Left renal pelvis (tissue), 4 donors: Measurements from ENCODE around the gene CLDN19. TPM values are rescaled to one million over a fixed set of nuclear protein-coding genes. Genes with fewer than 3 reads are reported as not detected.

Experiments used
- DNase-seq, 4 donors: peaks; one replicate each; pipeline ENCODE4 v3.0.0-alpha.2; 2013; ENCODE audit warnings: low read depth in 4 of 4, low spot score in 3 of 4
- polyA plus RNA-seq, 4 donors: library from polyadenylated mRNA; unstranded; fragments of 120-200 nt; gene quantifications; one replicate each; pipeline ENCODE4 v1.2.1, GENCODE V29; 2013; ENCODE audit not compliant: insufficient read length in 4 of 4

Gene CLDN19, protein sequence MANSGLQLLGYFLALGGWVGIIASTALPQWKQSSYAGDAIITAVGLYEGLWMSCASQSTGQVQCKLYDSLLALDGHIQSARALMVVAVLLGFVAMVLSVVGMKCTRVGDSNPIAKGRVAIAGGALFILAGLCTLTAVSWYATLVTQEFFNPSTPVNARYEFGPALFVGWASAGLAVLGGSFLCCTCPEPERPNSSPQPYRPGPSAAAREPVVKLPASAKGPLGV
- polyA plus RNA-seq: 100 to 1,000 TPM in 1 of 4 donors, 10 to 100 TPM in 2, 1 to 10 TPM in 1; 2.1 to 103 (median 79.2) TPM

DNA sequence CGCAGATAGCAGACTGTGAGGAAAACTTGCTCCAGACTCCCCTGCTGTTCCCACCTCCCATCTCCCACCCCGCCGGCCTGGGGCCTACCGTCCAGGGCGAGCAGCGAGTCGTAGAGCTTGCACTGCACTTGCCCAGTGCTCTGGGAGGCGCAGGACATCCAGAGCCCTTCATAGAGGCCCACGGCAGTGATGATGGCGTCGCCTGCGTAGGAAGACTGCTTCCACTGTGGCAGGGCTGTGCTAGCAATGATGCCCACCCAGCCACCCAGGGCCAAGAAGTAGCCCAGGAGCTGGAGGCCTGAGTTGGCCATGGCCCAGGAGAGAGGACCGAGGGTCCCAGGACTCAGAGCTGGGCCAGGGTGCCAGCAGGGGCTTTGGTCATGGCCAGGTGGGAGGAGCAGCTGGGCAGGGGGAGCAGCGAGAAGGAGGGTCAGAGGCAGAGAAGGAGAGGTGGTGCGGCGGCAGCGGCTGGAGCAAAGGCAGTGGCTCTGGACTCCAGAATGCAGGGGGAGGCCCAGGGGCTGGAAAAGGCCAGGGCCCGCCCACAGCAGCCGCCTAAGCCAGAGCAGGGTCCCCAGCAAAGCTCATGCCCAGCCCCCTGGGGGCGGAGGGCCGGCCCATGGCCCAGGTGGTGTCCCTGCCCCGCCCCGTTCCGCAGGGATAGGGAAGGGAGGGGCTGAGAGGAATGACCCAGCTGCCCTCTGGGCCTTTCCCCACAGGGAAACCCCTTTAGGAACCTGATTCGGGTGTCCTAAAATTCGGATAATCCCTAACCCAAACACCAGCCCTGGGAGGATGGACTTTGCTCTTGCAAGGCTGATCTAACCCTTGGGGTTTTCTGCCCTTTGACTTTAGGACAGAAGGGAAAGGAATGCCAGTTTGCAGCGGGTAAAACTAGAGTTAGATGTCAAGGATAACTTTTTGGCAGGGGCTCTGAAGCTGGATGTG, at the start of gene CLDN19:
CLDN19 (minus strand) TSS at position 484 of the 948 bp plus-strand sequence; CDS start at position 311, 173 bp downstream.
- DNase-seq: peak in 2 of 4 donors; percentile 48 to 59

DNA sequence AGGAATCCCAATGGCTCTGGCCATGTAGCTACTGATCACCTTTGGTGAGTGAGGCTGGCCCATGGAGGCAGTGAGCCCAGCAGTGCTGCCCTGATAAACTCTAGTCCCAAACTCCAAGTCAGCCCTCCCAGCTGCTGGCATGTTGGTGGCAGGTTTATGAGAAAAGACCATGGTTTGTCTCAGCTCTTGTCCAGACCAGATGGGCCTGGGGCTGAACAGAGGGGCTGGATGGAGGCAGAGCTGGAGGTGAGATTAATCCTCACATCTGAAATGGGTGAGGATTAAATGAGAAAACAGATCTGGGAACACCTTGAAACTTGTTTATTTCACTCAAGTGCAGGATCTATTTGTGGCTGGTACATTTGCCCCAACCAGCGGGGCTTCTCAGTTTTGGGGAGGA, 48.0 kb upstream of the CLDN19 start:
- no peak for DNase-seq

DNA sequence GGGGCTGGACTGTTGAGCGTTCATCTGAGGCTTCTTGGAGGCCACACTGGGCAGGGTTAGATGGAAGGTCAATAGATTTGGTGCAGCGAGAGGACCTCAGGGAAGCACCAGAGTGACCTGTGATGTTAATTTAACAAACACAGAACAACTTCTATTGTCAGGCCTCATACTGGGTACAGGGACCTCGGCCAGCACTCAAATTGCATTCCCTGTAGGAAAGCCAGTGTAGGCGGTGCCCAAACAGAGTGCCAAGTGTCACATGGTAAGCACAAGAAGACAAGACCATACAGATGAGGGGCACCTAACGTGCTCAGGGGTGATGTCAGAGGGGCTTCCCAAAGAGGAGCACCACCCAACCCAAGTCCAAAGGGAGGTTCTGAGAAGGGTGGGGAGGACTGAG, 46.1 kb upstream of the CLDN19 start:
- no peak for DNase-seq

DNA sequence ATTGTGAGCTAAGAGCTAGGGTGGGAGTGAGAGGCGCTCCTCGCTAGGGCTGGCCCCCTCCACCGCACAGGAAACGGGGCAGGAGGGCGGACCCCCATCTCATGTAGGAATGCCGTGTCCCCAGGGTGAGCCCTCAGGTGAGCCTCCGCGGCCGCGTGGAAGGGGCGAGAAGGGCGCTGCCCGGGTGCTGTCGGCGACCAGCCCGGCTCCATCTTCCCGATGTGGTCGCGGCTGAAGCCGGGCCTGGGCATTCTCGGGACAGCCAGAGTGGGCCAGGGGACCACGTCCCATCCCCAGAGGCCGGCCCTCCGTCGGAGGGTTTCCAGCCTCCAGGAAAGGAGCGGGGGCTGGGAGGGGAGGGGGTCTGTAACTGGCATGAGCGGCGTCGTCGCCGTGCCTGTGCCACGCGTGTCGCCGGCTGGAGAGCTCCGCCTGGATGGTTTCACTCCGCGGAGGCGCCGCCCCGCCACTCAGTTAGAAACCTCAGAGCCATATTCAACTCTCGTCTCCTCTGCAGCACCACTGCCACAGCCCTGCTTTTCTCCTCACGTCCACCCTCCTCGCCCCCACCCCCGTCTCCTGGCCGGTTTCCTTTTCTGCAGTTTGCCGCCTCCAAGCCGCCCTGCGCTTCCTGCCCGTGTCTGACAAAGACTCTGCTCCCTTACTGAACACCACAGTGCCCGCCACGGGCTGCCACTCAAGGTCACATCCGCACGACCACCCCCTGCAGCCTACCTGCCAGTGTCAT, 45.1 kb upstream of the CLDN19 start, which contains the start of gene TMEM269:
TMEM269 (plus strand) TSS at position 46 of the 748 bp plus-strand sequence. CDS start 4,903 bp downstream, outside the sequence.
- DNase-seq: no peak

DNA sequence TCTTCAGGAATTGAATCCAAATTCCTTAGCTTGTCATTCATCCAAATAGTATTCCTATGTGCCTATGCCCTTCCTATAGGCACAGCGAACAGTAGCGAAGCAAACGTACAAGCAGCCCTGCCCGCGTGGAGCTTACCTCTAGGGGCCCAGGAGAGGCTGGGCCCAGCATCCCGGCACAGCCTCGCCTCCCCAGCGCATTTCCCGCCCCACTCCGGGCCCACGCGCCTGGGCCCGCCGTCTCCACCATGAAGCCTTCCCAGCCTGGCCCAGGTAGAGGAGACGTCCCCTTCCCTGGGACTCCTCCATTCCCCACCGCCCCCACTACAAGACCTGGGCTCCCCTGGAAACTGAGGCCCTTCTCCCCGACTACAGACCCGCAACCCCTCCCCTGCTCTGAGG, 44.5 kb upstream of the CLDN19 start:
- DNase-seq: no peak

DNA sequence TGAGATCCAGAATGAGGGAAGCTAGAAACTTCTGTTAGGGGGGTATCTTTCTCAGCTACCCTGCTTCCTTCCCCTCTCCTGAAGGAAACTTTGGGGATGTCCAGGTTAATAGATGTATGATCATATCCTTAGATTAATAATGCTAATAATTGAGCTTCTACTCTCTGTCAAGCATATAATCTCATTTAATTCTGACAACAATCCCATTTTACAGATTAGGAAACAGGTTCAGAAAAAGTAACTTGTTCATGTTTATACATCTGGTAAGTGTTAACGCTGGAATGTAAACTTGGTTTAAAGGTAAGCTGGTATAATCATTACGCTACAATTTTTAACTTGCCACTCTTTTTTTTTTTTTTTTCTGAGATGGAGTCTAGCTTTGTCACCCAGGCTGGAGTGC, 43.1 kb upstream of the CLDN19 start:
- no peak for DNase-seq

DNA sequence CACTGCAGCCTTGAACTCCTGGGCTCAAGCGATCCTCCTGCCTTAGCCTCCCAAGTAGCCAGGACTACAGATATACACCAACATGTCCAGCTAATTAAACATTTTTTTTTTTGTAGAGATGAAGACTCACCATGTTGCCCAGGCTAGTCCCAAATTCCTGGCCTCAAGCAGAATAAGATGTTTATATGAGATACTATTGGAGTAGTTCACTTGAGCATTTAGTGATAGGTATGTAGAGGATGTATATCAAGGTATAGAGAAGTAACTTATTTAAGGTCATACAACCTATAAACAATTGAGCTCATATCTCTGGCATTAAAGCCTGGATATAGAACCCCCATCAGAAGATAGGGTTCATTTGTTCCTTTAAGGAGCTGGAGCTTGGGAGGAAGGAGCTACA, 40.1 kb upstream of the CLDN19 start:
- DNase-seq: no peak

DNA sequence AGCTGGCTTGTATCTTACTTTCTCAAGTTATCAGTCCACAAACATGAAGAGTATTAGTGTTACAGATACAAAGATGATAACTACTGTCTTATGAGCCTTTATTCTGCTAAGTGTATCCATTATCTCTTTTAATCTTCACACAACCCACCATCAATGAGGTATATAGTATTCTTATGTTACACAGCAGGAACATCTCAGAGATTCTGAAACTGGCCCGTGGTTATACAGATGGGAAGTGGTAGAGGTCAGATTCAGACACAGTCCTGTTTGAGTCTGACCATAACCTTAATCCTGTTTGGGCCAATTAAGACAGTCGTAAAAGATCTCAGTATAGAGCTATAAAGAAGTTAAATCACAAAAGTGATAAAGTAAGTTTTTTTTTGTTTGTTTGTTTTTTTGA, 39.7 kb upstream of the CLDN19 start:
- DNase-seq: no peak

DNA sequence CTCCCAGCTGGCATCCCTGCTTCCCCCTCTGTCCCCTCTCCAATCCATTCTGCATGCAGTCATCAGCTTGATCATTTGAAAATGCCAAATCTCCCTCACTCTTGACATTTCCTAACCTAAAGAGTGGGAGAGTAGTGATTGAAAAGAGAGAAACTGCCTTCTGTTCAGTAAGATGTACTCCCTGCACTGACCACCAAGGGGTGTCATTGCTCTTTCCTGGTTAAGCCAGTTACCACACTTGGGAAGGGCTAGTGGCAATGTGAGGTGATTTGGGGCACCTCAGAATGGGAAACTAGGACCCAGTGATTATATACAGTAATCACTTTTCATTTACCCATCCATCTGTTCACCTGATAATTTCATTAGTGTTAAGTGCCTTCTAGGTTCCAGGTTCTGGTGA, 37.8 kb upstream of the CLDN19 start:
- no peak for DNase-seq

DNA sequence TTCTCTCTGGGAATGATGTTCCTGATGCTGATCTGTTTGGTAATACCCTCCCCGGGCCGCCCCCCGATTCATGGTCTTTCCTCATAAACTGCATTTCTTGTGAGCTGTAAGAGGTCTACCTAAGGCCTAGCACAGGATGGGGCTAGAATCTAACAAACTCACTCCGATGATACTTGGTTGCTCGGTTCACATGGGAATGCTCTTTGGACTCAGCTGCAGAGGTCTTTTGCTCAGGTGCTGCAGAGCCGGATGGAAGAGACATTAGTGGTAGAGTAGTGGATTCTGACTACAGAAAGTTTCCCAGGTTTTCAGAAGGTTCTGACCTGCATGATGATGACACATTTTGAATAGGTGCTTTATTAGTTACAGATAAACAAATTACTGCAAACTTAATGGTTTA, 36.5 kb upstream of the CLDN19 start:
- no peak for DNase-seq

DNA sequence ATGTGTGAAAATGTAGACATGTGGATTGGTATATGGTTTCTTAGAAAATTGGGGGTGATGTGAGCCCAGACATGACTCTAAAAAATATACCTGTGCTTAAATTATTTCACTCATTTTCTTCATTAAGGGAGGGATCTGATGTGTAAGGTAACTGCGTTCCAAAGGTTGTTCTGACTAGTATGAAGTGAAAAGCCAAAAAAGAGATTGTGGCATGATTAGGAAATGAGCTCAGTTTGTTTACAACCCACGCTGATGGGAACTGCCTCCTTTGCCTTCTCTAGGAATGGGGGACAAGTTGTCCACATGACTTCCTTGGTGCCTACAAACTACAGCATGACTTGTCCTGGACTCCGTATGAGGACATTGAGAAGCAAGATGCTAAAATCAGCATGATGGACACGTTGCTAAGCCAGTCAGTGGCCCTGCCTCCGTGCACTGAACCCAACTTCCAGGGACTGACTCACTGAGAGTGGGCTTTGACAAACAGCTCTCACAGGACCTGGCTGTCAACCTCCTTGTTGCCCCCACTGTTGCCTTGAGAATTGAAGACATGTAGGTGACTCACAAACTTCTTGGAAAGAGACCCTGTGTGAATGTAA, 35.0 kb upstream of the CLDN19 start:
- no peak for DNase-seq

DNA sequence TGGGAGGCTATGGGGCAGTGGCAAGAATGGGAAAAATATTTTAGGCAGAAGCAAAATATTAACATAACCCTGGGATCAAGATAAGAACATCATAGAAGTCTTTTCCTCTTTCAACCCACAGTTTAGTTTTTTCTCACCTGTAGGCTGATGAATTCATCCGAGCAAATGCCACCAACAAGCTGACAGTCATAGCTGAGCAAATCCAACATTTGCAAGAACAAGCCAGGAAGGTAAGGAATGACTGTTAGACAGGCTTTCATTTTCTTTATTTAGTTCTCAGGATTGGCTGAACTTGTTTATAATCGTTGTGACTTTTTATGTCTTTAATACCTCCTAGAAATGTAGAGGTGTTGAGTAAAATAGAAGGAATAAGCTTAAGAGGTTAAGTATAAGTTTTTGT, 33.4 kb upstream of the CLDN19 start:
- no peak for DNase-seq

DNA sequence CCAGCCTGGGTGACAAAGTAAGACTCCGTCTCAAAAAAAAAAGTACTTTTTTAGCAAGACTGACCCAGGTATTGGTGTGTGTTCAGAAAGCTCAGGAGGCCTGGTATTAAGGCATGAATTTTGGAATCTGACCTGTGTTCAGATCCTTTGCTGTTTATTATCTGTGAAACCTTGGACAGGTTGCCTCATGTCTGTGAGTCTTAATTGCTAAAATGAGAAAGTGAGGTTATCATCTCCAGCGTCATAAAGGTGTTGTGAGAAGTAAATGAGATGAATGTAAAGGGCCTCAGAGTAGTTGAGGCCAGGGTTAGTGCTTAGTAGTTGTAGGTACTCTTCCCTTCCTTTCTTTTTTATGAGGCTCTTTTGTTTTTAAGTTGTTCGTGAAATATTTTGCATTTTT, 29.8 kb upstream of the CLDN19 start:
- no peak for DNase-seq

DNA sequence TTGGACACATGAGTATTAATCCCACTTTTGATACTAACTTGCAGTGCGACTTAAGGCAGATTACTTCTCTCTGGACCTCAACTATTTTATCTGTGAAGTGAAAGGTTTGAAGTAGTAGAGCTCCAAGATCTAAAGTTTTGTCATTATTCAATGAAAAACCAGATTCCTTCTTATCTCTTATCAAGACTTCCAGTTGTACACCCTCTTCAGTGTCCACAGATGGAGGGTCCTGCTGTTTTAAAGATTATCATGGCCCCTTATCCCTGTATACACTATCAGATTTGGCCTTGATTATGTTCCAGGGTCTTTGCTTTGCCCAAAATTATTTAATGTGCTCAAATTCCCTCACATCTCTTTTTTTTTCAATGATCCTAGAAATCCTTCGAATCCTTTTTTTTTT, 28.1 kb upstream of the CLDN19 start:
- DNase-seq: no peak

DNA sequence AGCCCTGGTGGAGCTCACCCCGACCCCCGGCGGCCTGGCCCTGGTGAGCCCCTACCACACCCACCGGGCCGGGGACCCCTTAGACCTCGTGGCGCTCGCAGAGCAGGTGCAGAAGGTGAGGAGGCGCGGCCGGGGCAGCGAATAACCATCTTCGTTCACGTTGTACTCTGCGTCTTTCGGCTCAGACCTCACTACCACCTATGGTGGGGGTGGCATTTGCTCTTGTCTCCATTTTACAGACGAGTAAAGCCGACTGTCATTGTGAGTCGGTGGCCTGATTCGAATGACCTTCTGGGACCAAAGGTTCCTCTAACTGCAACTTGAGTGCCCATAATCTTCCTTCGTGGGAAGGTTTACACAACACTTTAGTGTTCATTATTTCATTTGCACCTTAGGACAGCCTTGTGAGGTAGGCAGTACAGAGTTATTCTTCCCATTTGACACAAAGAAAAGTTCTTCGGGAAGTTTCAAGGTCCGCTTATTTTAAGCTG, 27.5 kb upstream of the CLDN19 start:
- DNase-seq: no peak

DNA sequence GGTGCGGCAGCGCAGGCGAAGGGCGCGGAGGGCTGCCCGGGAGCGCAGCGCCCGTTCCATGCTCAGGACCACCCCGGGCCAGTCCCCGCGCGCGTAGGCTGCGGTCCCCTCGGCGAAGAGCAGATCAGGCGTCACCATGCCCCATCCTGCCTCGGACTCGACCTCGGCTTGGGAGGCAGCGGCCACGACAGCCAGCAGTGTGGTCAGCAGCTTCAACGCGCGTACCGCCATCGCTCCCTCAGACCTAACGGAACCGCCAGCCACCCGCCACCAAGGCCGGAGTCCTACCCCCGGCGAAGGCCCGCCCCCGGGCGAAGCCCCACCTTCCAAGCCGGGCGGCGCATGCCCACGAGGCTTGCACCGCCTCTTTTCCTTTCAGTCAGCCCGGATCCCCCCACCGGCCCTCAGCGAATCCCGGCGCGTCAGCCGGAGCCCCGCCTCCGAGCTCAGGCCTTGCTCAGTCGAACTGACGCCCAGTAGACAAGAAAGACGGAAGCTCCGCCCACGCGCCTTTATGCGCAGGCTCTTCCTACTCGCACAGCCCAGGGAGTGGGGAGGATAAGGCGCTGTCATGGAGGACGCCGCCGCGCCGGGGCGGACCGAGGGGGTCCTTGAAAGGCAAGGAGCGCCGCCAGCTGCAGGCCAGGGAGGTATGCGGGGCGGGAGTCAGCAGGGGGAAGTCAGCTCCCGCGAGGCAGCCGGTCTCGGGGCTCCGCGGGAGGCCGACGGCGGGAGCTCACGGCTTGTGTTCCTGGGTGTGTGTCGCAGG, 26.9 kb upstream of the CLDN19 start, which contains the start of the genes C1orf50 and P3H1:
C1orf50 (plus strand) TSS at position 509 of the 769 bp plus-strand sequence; CDS start at position 572, 63 bp downstream.
P3H1 (minus strand) TSS at position 288 of the 769 bp plus-strand sequence; CDS start at position 231, 57 bp downstream.
- peak; percentile 98 to 99 (median 98) for DNase-seq

DNA sequence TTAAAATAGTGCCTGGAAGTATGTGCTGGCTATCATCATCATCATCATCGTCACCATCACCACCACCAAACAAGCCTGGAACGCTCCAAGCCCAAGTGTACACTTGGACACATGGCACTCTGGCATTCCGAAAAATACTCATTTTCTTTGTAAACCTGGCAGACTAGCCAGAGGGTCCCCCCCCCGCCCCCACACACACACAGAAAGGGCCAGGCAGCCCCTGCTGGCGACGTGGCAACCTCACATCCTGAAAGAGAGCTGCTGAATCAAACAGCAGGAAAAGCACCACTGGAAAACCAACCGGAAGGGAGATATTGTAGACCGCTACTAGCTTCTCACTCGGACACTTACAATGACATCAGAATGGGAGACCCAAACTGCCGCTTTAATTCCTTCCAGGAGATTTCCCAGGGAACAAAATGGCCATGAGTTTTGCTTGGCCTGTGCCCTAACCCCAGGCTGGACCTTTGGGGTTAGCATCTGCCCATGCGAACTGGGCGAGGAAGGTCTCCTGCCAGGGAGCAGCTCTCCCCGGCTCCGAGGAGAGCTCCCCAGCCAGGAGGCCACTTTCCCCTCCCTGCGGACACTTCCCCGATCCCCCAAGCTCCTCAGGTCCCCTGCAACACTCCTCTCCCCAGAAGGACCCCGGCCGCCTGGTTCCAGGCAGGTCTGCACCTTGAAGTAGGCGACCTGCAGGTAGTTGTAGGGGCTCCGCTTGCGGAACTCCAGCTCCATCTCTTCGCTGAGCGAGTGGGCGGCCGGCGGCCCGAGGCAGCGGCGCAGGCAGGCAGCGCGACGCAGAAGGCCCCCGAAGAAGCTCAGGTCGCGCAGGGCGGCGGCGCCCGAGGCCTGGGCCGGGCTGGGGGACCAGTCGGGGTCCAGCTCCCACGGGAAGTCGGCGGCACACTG, 26.1 kb upstream of the CLDN19 start:
- peak in 2 of 4 donors; percentile 53 to 64 for DNase-seq

DNA sequence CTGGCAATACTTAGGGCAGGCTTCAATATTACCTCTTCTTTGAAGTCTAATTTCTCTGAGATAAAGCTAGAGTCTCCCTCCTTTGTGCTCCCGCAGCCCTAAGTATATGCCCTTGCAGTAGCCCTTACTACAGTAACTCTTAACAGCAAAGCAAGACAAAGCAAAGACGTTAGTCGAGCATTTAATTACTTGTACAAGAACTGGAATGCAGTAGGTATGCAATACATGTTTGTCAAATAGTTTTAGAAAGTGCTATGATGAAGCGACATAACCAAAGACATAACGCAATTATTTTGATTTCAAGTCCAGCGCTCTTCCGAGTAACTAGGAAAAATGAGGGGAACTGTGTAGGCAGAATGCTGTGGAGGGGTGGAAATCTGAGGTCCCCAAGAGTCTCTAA, 25.2 kb upstream of the CLDN19 start:
- DNase-seq: no peak
